Measurements from ENCODE around the gene UNC5C.

- TF ChIP-seq CTCF (conservative IDR thresholded peaks at IDR 0.05 in 1 of 2, IDR thresholded peaks at IDR 0.05 in 1 of 2; ENCODE audit: low read depth in 1 of 2, low read length in 2 of 2) (no peak), EZH2 (IDR thresholded peaks at IDR 0.05; ENCODE audit: low read length, missing control alignments) (no peak)
Observed at GRCh38 chr4:95398217-95398616, 150.6 kb downstream of the UNC5C start.

Data from fibroblast of lung (primary cell).